Naive thymus-derived CD8-positive, alpha-beta T cell (primary cell): ENCODE measurements around the gene FGD2. TPM values are rescaled to one million over a fixed set of nuclear protein-coding genes. Genes with fewer than 3 reads are reported as not detected.
A peak's percentile ranks its signal among the peaks of the same experiment; 100 is the strongest.

Experiments used
- ATAC-seq, 2 donors: fragments of 150-1000 bp; cut with Tn5 transposase in 1 of 2; sonication (Bioruptor Pico), chemical (Tn5 transposase) in 1 of 2; 1 replicate in 1 of 2; 2 replicates in 1 of 2; pipeline ENCODE4 v1.10.0; 2021; ENCODE audit warnings: mild to moderate bottlenecking in 2 of 2, moderate library complexity in 2 of 2
- POLR2A ChIA-PET: fragments of 350-600 bp; sonication (Branson Sonifier 250); formaldehyde crosslinking; loops from one replicate; lab custom pipeline; 2021; ENCODE audit warnings: antibody characterized with exemption; lab: Charles Lee
- DNase-seq, 10 donors: peaks; one replicate each; pipeline versions ENCODE4 v3.0.0 to v3.0.0-alpha.2; 2020 to 2022
- H3K27ac Mint-ChIP-seq, 10 donors: one replicate each; pipeline ENCODE4 v1.8.0; 2020 to 2022; ENCODE audit warnings: mild to moderate bottlenecking in 10 of 10, mixed read lengths in 10 of 10, moderate library complexity in 4 of 10, inconsistent platforms in 1 of 10
- H3K27me3 Mint-ChIP-seq, 5 donors: one replicate each; pipeline ENCODE4 v1.8.0; 2021 to 2022; ENCODE audit warnings: mixed read lengths in 5 of 5
- H3K36me3 Mint-ChIP-seq, 3 donors: one replicate each; pipeline ENCODE4 v1.8.0; 2020 to 2022; ENCODE audit warnings: mixed read lengths in 3 of 3, mild to moderate bottlenecking in 2 of 3, inconsistent platforms in 1 of 3
- H3K4me1 Mint-ChIP-seq, 4 donors: one replicate each; pipeline ENCODE4 v1.8.0; 2021 to 2022; ENCODE audit warnings: mixed read lengths in 4 of 4
- H3K4me3 Mint-ChIP-seq, 10 donors: one replicate each; pipeline ENCODE4 v1.8.0; 2020 to 2022; ENCODE audit warnings: mild to moderate bottlenecking in 10 of 10, mixed read lengths in 10 of 10, moderate library complexity in 6 of 10, inconsistent platforms in 1 of 10
- H3K9me3 Mint-ChIP-seq, 9 donors: one replicate each; pipeline ENCODE4 v1.8.0; 2020 to 2022; ENCODE audit warnings: mixed read lengths in 9 of 9, mild to moderate bottlenecking in 3 of 9, inconsistent platforms in 1 of 9, moderate library complexity in 1 of 9
- polyA plus RNA-seq, 3 donors: library from polyadenylated mRNA; unstranded; fragments of 300-500 nt; fragmentation: Illumina TruSeq; gene quantifications; one replicate each; pipeline ENCODE4 v1.2.3, GENCODE V29; 2021
- total RNA-seq, 8 experiments: library from RNA in 2 of 8; stranded (reverse) in 2 of 8; gene quantifications; one replicate each; pipeline ENCODE4 v1.2.3 and lab custom pipeline; 2021 to 2026

Gene FGD2
- total and polyA plus RNA-seq, 5 experiments from 2014 or later: 0.25 to 7.4 (median 7.2) TPM; not detected in 2

GRCh38 chr6:37059344-37060194 is 54.1 kb downstream of the FGD2 start:
- POLR2A ChIA-PET: interaction anchor here (1.2 kb wide), 1 partner anchor 11 kb away, joined by 3 read pairs; no protein-coding TSS in a partner anchor
- no peak overlapping the region for H3K27ac Mint-ChIP-seq
- H3K27me3 Mint-ChIP-seq: no peaks in the 10 kb centered on the region

GRCh38 chr6:37060195-37060559 is 54.7 kb downstream of the FGD2 start:
- no peaks in the 10 kb centered on the region for H3K27me3 Mint-ChIP-seq
- no peak overlapping the region for H3K4me3 Mint-ChIP-seq
- H3K9me3 Mint-ChIP-seq: no peaks in the 10 kb centered on the region
- POLR2A ChIA-PET: no interaction called here
- no peak overlapping the region for H3K27ac Mint-ChIP-seq
- ATAC-seq (no peak), DNase-seq (no peak)
- H3K4me1 Mint-ChIP-seq: peaks cover 0 to 5% (median under 1%) of the 10 kb centered on the region in 4 donors
- H3K36me3 Mint-ChIP-seq: no peaks in the 10 kb centered on the region

More at GRCh38 chr6:37059344-37060194, 54.1 kb downstream of the FGD2 start:
- Mint-ChIP-seq H3K36me3 (no peaks in the 10 kb centered on the region), H3K4me1 (peaks cover 0 to 10% (median 3%) of the 10 kb centered on the region in 4 donors), H3K4me3 (no peak overlapping the region), H3K9me3 (no peaks in the 10 kb centered on the region)
- no peak for DNase-seq
- ATAC-seq: no peak

- POLR2A ChIA-PET: interaction anchor here (0.6 kb wide), 1 partner anchor 106 kb away, joined by 3 read pairs; no protein-coding TSS in a partner anchor
- Mint-ChIP-seq H3K4me1 (peaks cover 0 to 5% (median under 1%) of the 10 kb centered on the region in 4 donors), H3K4me3 (no peak overlapping the region), H3K27me3 (no peaks in the 10 kb centered on the region), H3K9me3 (no peaks in the 10 kb centered on the region), H3K27ac (no peak overlapping the region), H3K36me3 (no peaks in the 10 kb centered on the region)
- ATAC-seq (no peak), DNase-seq (no peak)
Measured at GRCh38 chr6:37061157-37061804, 55.8 kb downstream of the FGD2 start.

- Mint-ChIP-seq H3K27ac (no peak overlapping the region), H3K9me3 (no peaks in the 10 kb centered on the region), H3K4me3 (no peak overlapping the region), H3K36me3 (no peaks in the 10 kb centered on the region), H3K27me3 (no peaks in the 10 kb centered on the region), H3K4me1 (peaks cover 0 to 1% (median under 1%) of the 10 kb centered on the region in 4 donors)
- ATAC-seq: no peak
- POLR2A ChIA-PET: no interaction called here
- no peak for DNase-seq
Measured at GRCh38 chr6:37062424-37062823, 57.0 kb downstream of the FGD2 start.

GRCh38 chr6:37068356-37069270 is 63.2 kb downstream of the FGD2 start:
- POLR2A ChIA-PET: no interaction called here
- peaks cover 8 to 23% (median 20%) of the 10 kb centered on the region in 4 donors for H3K4me1 Mint-ChIP-seq
- H3K27me3 Mint-ChIP-seq: no peaks in the 10 kb centered on the region
- peak overlapping the region in 3 of 10 donors; percentile 57 to 71 (median 59) for H3K27ac Mint-ChIP-seq
- ATAC-seq (no peak), DNase-seq (no peak)
- peaks cover 0 to 1% (median 0%) of the 10 kb centered on the region in 9 donors for H3K9me3 Mint-ChIP-seq
- H3K4me3 Mint-ChIP-seq: no peak overlapping the region
- no peaks in the 10 kb centered on the region for H3K36me3 Mint-ChIP-seq

GRCh38 chr6:37069639-37070038 is 64.2 kb downstream of the FGD2 start:
- Mint-ChIP-seq H3K9me3 (peaks cover 0 to 1% (median 0%) of the 10 kb centered on the region in 9 donors), H3K27me3 (no peaks in the 10 kb centered on the region), H3K36me3 (no peaks in the 10 kb centered on the region), H3K4me1 (peaks cover 8 to 24% (median 20%) of the 10 kb centered on the region in 4 donors), H3K27ac (peak overlapping the region in 1 of 10 donors; percentile 57), H3K4me3 (no peak overlapping the region)
- ATAC-seq (no peak), DNase-seq (no peak)
- POLR2A ChIA-PET: interaction anchor here (0.6 kb wide), 1 partner anchor 17 kb away, joined by 3 read pairs; no protein-coding TSS in a partner anchor

- H3K27ac Mint-ChIP-seq: peak overlapping the region in 6 of 10 donors; percentile 7 to 78 (median 30)
- DNase-seq: peak in 1 of 10 donors; percentile 29
- POLR2A ChIA-PET: no interaction called here
Measured at GRCh38 chr6:37072526-37072925, 67.1 kb downstream of the FGD2 start.

GRCh38 chr6:37074053-37074827 is 68.8 kb downstream of the FGD2 start:
- H3K4me1 Mint-ChIP-seq: peaks cover 8 to 21% (median 15%) of the 10 kb centered on the region in 4 donors
- H3K4me3 Mint-ChIP-seq: no peak overlapping the region
- H3K36me3 Mint-ChIP-seq: no peaks in the 10 kb centered on the region
- POLR2A ChIA-PET: no interaction called here
- DNase-seq (no peak), ATAC-seq (no peak)
- peaks cover 0 to 1% (median 0%) of the 10 kb centered on the region in 9 donors for H3K9me3 Mint-ChIP-seq
- H3K27me3 Mint-ChIP-seq: no peaks in the 10 kb centered on the region
- H3K27ac Mint-ChIP-seq: peak overlapping the region in 1 of 10 donors; percentile 29

More at GRCh38 chr6:37072526-37072925, 67.1 kb downstream of the FGD2 start:
- H3K36me3 Mint-ChIP-seq: no peaks in the 10 kb centered on the region
- peak in 1 of 2 donors; percentile 69 for ATAC-seq
- H3K4me1 Mint-ChIP-seq: peaks cover 8 to 24% (median 20%) of the 10 kb centered on the region in 4 donors
- H3K9me3 Mint-ChIP-seq: peaks cover 0 to 1% (median 0%) of the 10 kb centered on the region in 9 donors
- H3K27me3 Mint-ChIP-seq: no peaks in the 10 kb centered on the region
- no peak overlapping the region for H3K4me3 Mint-ChIP-seq

- Mint-ChIP-seq H3K36me3 (no peaks in the 10 kb centered on the region), H3K9me3 (peaks cover 0 to 1% (median 0%) of the 10 kb centered on the region in 9 donors), H3K4me1 (peaks cover 4 to 10% (median 5%) of the 10 kb centered on the region in 4 donors), H3K27me3 (no peaks in the 10 kb centered on the region), H3K4me3 (no peak overlapping the region), H3K27ac (peak overlapping the region in 1 of 10 donors; percentile 60)
- no peak for ATAC-seq
- POLR2A ChIA-PET: no interaction called here
- no peak for DNase-seq
Measured at GRCh38 chr6:37077191-37077904, 71.9 kb downstream of the FGD2 start.

GRCh38 chr6:37077905-37078296 is 72.4 kb downstream of the FGD2 start:
- DNase-seq: no peak
- Mint-ChIP-seq H3K27me3 (no peaks in the 10 kb centered on the region), H3K27ac (peak overlapping the region in 1 of 10 donors; percentile 60), H3K9me3 (peaks cover 0 to 1% (median 0%) of the 10 kb centered on the region in 9 donors), H3K4me3 (no peak overlapping the region), H3K4me1 (peaks cover 0 to 5% (median 1%) of the 10 kb centered on the region in 4 donors), H3K36me3 (no peaks in the 10 kb centered on the region)
- no peak for ATAC-seq
- POLR2A ChIA-PET: no interaction called here
